Lower leg skin (tissue), 3 donors: ENCODE data around the gene CAPN8.

Experiments used
- POLR2A ChIP-seq, 2 donors: fragments of 450-650 bp; IDR thresholded peaks; one replicate each; pipeline ENCODE4 v1.6.1; 2016 to 2017; ENCODE audit warnings: antibody characterized with exemption in 2 of 2, mild to moderate bottlenecking in 1 of 2, moderate library complexity in 1 of 2
- TF ChIP-seq, protein P1 (sequence below), 3 donors: fragments of 450-650 bp; IDR thresholded peaks; one replicate each; pipeline ENCODE4 v1.5.1; 2016; ENCODE audit warnings: antibody characterized with exemption in 3 of 3, mild to moderate bottlenecking in 3 of 3, moderate library complexity in 2 of 3

DNA sequence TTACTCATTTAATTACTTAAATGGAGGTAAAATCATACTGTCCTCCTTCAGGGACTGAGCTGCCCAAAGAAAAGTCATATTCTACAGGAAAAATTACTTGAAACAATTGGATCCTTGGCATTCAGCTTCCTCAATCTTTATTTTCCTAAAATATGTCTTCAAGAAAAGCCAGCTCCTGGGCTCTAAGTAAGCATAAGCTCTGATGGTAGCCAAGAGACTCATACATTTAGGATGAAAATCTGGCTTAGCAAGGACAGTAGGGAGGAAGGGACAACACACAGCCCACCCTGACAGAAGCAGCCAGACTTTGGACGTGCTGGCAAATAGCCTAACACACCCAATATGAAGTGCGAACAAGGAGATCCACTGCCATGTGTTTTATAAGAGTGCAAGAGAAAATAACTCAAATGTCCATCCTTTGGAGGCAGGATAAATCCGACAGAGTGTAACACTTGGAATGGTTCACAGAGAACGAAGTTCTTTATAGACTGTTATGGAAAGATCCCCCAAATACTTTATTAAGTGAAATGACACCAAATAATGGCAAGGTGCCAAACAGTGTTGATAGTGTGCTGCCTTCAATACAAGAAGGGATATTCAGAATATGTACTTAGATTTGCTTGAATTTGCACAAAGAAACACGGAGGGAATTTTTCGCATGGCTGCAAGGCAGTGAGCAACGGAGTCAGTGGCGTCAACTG is 14.1 kb downstream of the CAPN8 start:
- TF ChIP-seq, protein P1, sequence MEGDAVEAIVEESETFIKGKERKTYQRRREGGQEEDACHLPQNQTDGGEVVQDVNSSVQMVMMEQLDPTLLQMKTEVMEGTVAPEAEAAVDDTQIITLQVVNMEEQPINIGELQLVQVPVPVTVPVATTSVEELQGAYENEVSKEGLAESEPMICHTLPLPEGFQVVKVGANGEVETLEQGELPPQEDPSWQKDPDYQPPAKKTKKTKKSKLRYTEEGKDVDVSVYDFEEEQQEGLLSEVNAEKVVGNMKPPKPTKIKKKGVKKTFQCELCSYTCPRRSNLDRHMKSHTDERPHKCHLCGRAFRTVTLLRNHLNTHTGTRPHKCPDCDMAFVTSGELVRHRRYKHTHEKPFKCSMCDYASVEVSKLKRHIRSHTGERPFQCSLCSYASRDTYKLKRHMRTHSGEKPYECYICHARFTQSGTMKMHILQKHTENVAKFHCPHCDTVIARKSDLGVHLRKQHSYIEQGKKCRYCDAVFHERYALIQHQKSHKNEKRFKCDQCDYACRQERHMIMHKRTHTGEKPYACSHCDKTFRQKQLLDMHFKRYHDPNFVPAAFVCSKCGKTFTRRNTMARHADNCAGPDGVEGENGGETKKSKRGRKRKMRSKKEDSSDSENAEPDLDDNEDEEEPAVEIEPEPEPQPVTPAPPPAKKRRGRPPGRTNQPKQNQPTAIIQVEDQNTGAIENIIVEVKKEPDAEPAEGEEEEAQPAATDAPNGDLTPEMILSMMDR (IDR thresholded peaks at IDR 0.05): no peak
- TF ChIP-seq POLR2A (IDR thresholded peaks at IDR 0.05): no peak
